Measurements from ENCODE around the gene ZDHHC16.
A peak's percentile ranks its signal among the peaks of the same experiment; 100 is the strongest.

The ZDHHC16 gene

DNA sequence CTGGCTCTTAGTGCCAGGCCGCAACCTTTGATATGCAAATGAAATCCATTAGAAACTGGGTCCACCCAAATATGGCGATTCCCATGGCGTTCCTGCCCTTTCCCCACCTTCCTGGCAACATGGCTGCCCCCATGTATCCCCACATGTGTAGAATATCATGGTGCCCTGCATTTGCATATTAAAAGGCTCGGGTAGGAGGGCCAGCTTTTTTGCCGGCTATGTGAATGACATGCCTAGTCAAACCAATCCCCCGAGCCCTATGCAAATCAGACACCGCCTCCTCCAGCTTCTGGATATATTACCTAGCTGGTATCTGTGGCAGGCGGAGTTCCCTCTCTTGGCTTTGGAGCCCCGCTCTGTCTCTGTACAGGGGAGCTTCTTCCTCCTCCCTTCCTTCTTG, 34.0 kb downstream of the ZDHHC16 start:
- no peak for DNase-seq (ENCODE audit: low spot score)

DNA sequence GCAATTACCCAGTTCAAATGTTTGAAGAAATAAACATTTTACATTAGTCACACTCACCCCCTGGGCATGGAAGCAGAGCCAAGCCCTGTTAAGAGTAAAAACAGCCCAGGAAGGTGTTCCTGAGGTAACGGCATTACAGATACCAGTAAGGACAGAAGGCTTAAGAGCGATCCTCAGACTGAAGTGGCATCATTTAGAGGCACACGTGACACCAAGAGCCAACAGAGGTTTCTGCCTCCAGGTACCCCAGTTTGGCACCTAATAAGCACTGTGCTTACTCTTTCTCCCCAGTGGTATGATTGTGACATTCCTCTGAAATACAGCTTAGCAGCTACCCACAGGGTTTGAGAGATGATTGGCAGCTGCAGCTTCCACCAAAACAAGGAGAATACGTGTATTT, 35.1 kb downstream of the ZDHHC16 start:
- no peak for DNase-seq (ENCODE audit: low spot score)

DNA sequence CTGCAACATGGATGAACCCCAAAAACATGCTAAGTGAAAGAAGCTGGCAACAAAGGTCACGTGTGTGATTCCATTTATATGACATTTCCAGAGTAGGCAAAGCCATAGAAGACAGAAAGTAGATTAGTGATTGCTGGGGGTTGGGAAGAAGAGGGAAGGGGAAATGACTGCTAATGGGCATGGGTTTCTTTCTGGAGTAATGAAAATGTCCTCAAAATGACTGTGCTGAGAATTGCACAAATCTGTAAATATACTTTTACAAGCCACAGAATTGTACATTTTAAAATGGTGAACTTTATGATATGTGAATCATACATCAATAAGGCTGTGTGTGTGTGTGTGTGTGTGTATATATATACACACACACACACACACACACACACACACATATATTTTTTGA, 36.4 kb downstream of the ZDHHC16 start:
- DNase-seq (ENCODE audit: low spot score) = no peak

DNA sequence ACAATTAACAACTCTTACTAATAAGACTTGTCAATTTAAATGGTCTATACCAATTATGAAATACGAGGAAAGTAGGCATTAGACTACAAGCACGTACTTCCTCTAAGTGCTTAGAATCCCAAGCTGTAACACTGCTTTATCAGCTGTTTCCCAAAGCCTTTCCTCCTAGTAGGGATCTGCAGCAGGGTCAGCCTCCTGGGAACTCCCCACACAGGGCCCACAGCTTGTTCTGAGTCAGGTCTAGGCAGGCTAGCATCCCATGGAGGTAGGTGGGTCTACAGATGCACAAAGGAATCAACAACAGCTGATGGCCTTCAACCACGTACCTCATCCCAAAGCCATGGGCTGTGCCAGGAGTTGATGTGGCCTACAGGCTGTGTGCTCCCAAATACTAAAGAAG, 37.5 kb downstream of the ZDHHC16 start:
- no peak for DNase-seq (ENCODE audit: low spot score)

DNA sequence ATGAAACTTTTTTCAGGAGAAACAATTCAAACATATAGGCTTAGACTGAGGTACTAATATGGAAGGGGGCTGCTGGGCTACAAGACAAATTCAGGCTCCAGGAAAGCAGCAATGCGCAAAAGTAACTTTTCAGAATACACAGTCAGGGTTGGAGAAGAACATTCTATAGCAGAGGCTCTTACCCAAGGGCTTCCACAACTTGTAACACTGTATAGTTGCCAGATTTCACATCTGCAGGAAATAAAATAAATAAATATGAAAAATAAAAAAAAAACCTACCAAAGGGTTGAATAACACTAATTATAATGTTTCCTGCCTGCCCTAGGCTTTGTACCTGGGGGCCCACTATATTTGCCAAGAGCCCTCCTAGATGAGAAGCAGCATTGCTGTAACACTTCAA, 37.9 kb downstream of the ZDHHC16 start:
- DNase-seq (ENCODE audit: low spot score) = no peak

DNA sequence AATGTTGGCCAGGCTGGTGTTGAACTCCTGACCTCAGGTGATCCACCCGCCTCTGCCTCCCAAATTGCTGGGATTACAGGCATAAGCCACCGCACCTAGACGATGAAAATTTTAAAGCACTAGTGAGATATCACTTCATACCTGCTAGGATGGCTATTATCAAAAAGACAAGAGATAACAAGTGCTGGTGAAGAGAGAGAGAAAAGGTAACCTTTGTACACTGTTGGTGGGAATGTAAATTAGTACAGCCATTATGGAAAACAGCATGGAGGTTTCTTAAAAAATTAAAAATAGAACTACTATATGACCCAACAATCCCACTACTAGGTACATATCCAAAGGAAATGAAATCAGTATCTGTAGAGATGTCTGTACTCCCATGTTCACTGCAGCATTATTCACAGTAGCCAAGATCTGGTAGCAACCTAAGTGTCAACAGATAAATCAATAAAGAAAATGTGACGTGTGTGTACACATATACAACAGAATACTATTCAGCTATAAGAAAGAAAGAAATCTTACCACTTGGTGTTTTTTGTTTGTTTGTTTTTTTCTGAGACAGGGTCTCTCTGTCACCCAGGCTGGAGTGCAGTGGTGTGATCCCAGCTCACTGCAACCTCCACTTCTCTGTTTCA, 39.8 kb downstream of the ZDHHC16 start:
- DNase-seq (ENCODE audit: low spot score) = no peak

DNA sequence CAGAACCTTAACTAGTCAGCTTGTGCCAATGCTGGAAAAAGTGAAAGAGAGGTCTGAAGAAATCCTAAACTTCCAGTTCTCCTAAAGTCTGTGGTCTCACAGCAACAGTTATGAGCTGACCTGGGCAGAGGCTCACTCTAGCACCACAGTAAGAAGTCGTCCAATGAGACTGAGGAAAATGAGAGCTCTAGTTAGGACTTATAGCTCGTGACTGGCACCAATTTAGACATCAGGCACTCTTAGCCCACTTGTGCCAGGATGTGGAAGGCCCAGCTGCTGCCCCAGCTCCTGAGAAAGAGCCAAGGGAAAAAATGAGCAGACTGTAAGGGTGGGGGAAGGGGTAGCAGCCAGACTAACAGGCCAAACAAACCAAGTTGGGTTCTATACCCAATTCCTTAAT, 44.6 kb downstream of the ZDHHC16 start:
- DNase-seq (ENCODE audit: low spot score) = no peak

DNA sequence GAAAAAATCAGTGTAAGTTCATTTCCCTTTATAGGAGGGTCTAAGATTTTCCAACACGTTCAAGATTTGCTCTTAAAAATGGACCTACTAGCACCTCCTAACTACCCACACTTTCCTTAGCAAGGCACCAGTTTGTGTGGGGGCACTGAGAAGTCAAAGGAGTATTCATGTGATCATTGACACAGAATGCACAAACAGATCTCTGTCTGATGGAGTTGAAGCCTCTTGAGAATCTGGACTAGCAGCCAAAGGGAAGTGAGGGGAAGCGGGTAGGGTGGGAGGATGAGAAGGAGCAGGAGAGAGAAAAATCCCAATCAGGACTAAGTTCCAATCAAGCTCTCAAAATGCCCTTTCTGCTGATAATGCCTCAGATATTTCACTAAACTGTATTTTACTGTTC, 48.2 kb downstream of the ZDHHC16 start:
- DNase-seq (ENCODE audit: low spot score) = no peak

DNA sequence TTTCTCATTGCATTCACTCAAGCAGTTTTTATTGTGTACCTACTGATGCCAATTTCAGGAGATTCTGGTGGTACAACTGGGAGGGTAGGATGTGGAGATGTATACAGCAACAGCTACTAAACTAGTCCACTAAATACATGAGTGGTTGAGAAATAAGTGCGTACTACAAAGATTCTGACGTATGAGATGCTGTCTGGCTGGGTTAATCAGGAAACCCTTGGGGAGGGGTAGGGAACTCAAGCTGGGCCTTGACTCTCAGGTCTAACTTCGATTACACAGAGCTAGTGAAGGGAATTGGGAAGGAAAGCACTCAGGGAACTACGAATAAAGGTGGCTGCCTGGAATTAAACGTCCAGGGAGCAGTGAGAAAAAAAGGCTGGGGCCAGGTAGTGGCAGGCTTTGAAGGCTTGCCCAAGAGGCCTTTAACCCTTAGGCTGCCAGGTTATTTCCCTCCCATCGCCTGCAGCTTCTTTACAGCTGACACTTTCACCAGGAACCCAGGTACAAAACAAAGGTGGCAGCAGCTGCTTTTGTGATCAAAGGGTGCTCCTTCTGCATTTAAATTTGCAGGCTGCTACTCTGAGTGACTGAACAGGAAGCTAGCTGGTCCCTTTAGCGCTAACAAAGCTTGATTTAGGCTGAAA, 49.0 kb downstream of the ZDHHC16 start:
- no peak for DNase-seq (ENCODE audit: low spot score)

DNA sequence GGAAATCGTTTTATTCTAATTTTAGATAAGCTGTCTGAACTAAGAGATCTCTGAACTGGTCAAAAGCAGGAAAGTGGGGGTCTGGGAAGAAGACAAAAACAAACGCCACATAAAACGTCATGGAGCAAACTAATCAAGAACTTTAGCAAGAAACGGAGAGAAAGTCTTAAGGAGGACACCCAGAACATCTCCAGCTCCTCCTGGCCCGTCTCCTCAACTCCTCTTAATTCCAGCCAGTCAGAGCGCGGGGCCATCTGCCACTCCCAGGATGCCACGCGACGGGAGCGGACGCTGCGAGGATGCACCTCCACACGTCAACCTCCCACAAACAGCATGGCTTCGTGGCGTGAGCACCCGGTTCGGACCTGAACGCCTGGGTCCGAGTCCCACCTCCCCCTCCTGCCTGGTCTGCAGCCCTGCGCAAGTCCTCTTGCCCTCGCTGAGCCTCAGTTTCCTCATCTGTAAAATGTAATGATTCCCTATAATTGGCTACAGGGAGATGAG, 51.6 kb downstream of the ZDHHC16 start:
- peak; percentile 87 for DNase-seq (ENCODE audit: low spot score)

DNA sequence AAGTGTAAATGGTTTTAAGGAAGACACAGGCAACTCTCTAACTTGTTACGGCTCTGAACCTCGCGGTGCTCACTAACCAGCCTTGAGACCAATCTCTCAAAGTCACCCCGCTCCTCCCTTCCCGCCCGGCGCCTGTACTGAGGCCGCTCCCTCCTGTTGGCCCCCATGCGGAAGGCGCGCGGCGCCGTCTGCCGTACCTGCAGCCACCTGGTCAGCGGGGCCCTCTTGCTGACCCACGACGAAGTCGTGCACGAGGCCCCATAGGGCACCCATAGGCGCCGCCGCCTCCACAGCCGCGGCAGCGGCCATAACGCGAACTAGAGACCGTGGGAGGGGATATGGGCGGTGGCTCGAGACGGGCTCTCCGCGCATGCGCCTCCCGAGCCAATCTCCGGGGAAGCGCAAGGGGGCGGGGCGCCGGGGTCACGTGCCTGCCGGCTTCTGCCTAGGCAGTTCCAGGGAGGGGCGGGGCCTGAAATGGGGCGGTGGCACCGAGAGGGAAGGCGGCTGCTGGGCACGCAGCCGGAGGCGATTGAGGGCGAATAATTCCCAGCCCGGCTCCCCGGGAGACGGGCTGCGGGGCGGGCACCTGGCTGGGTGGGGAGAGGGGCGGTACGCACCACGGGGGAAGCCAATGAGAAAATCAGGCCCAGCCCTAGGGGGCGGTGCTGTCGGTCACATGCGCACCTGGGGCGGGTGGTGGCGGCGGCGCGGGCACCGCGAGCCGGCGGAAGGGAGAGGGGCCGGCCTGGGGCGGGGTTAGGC, 52.3 kb downstream of the ZDHHC16 start, which contains the start of gene MMS19:
Gene MMS19, minus strand, starts transcription at position 347 of the 765 bp plus-strand sequence. Its CDS starts 38 bp downstream, at position 309.
- DNase-seq (ENCODE audit: low spot score) = peak; percentile 100

DNA sequence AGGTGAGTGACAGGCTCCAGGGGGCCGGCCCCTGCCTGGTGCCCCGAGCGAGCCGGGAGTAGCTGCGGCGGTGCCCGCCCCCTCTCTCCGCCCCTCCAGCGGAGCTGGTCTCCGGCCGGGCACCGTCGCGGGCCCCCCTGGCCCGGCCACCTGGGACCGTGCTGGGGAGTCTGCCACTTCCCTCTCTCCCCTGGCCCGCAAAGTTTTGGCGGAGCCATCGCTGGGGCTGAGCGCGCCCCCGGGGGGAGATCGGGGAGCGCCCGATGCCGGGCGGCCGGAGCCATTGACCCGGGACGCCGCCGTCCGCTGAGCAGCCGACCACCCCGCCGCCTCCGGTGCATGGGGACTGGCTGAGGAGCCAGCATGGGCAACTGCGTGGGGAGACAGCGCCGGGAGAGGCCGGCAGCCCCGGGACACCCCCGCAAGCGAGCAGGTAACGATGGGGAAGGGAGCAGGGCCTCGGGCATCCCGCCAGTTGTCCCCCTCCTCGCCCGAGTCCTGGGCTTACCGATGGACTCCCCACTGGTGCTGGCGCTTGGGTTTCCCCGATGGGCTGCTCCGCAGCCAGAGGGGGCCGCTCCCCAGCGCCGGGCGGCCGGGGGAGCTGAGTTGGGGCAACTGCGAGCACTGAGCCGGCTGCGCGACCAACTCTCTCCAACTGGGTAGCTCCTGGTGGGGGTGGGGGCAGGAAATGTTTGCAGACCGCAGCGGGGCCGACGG, 53.0 kb downstream of the ZDHHC16 start, which contains the start of gene UBTD1:
Gene UBTD1, plus strand, starts transcription at position 84 of the 720 bp plus-strand sequence. Its CDS starts 280 bp downstream, at position 364.
- DNase-seq (ENCODE audit: low spot score) = peak; percentile 73

DNA sequence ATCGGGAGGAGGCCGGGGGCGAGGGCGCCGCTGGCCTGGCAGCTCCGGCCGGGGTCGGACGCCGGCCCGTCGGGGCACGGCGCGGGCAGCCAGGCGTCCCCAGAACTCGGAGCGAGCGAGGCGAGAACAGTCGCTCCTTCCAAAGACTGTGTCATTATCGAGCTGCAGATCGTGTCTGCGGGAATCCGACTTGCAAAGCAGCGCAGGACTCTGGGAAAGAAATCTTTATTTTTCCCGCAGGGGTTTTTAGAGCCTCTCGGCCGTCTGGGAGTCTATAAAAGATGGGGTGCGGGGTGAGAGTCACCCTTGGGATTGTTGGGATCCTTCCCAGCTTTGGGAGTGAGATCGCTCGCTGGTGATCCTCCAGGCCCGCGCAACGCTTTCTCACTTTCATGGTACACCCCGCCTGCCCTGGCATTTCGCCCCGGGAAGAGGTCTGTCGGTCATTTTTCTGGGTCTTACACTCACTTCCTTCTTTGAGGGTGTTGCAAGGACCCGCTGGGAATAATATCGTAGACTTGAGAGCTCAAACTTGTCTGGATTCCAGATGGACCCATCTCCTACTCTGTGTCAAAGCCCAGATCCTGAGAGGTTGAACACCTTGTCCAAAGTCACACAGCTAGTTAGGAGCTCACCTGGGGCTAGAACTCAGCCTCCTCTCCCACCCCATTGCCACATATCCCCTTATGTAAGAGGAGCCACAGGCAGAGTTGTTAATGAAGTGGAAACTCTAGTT, 53.8 kb downstream of the ZDHHC16 start:
- peak; percentile 58 for DNase-seq (ENCODE audit: low spot score)

DNA sequence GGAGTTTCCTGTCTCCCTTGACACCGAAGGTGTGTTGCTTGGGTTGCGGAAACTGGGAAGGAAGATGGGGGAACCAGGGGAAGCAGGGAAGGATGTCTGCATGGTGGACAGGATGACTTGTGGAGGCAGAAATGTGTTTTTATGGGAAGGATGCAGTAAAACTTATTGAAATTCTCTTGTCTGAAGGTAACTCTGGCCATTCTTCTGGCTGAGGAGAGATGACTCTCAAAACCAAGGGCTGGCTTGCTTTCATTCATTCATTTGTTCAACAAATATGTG, 54.3 kb downstream of the ZDHHC16 start:
- DNase-seq (ENCODE audit: low spot score) = no peak

DNA sequence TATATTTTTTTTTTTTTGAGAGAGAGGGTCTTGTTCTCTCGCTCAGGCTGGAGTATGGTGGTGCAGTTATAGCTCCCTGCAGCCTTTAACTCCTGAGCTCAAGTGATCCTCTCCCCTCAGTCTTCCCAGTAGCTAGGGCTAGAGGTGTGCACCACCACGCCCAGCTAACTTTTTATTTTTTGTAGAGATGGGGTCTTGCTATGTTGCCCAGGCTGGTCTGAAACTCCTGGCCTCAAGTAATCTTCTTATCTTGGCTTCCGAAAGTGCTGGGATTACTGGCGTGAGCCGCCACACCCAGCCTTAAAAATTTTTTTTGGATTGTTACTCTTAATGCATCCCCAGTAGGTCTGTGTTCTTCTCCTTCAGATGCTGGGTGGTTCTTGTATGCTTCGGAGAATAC, 56.9 kb downstream of the ZDHHC16 start:
- no peak for DNase-seq (ENCODE audit: low spot score)

DNA sequence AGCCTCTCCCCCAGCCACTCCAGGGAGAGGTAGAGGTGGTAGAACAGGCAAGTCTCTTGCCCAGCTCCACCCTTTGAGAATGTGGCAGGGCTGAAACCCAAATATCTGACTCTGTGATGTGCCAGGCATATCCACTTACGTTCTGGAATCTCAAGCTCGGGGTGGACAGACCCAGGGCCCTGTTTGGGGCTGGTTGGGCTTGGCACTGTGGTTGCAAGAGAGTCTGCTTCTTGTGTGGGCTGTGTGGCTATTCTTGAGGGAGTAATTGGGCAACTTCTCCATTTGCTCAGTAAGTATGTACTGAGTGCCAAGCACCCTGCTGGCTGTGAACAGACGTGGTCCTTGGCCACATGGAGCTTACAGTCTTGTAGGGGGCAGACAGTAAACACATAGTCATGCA, 57.4 kb downstream of the ZDHHC16 start:
- no peak for DNase-seq (ENCODE audit: low spot score)

DNA sequence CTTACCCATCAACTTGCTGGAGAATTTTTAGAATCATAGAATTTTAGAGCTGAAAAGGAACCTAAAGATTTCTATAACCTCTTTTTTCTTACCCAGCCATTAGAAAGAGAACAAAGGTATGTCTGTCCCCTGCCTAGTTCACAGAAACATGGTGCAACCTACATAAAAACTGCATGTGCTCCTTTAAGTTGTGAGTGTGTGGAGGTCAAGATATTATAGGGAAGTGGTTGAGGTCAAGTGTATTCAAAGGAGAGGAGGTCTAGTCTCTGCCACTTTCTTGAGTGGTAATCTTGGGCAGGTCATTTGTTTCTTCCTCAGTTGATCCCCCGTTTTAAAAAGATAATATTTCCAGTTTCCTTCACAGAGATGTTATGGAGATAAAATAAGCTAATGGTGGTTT, 59.2 kb downstream of the ZDHHC16 start:
- DNase-seq (ENCODE audit: low spot score) = no peak

DNA sequence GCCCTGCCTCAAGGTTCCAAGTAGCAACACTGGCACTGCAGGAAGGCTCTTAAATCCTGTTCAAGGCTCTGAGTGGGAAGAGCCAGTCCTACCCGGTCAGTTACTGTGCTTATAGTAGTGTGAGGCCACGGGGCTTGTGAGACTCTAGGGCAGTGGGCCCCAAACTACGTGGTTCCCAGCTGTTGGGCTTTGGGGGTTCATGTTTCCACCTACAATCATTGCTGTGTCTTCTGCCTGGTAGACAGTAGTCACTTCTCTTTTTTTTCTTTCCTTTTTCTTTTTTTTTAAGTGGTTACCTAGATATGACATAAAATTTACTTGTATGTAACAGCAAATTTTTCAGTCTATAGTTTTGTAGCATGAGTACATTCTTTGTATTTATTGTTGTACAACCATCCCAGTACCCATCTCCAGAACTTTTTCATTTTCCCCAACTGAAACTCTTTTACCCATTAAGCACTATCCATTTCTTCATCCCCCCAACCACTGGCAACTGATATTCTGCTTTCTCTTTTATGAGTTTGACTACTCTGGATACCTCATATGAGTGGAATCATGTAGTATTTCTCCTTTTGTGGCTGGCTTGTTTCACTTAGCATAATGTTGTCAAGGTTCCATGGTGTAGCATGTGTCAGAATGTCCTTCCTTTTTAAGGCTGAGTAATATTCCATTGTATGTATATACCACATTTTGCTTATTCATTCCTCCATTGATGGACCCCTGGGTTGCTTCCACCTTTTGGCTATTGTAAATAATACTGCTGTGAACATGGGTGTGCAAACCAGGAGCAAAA, 60.4 kb downstream of the ZDHHC16 start:
- no peak for DNase-seq (ENCODE audit: low spot score)
